ENCODE data around the gene ALOX15.

Gene ALOX15

GRCh38 chr17:4636474-4637100, 4.9 kb downstream of the ALOX15 start:
- no peak for TF ChIP-seq CTCF (IDR thresholded peaks at IDR 0.05; ENCODE audit: insufficient read depth, missing control alignments)
- DNase-seq (ENCODE audit: insufficient read length, low spot score) = no peak
- FAIRE-seq = no peak

- FAIRE-seq = no peak
- DNase-seq (ENCODE audit: insufficient read length, low spot score) = no peak
- TF ChIP-seq CTCF (IDR thresholded peaks at IDR 0.05; ENCODE audit: insufficient read depth, missing control alignments) = no peak
These were observed 5.6 kb downstream of the ALOX15 start for GRCh38 chr17:4635823-4636375.

GRCh38 chr17:4634976-4635375, 6.5 kb downstream of the ALOX15 start:
- no peak for FAIRE-seq
- TF ChIP-seq CTCF (IDR thresholded peaks at IDR 0.05; ENCODE audit: insufficient read depth, missing control alignments) = no peak
- DNase-seq (ENCODE audit: insufficient read length, low spot score) = no peak

- no peak for TF ChIP-seq CTCF (IDR thresholded peaks at IDR 0.05; ENCODE audit: insufficient read depth, missing control alignments)
- DNase-seq (ENCODE audit: insufficient read length, low spot score) (no peak), FAIRE-seq (no peak)
These were observed 7.8 kb downstream of the ALOX15 start for GRCh38 chr17:4633643-4634042.

- no peak for FAIRE-seq
- TF ChIP-seq CTCF (IDR thresholded peaks at IDR 0.05; ENCODE audit: insufficient read depth, missing control alignments) = no peak
These were observed 8.9 kb downstream of the ALOX15 start for GRCh38 chr17:4632581-4632920.

GRCh38 chr17:4631836-4632580, 9.5 kb downstream of the ALOX15 start:
- no peak for TF ChIP-seq CTCF (IDR thresholded peaks at IDR 0.05; ENCODE audit: insufficient read depth, missing control alignments)
- FAIRE-seq = no peak
- DNase-seq (ENCODE audit: insufficient read length, low spot score) = no peak

More at GRCh38 chr17:4632581-4632920, 8.9 kb downstream of the ALOX15 start:
- no peak for DNase-seq (ENCODE audit: insufficient read length, low spot score)

GRCh38 chr17:4631431-4631830, 10.0 kb downstream of the ALOX15 start:
- no peak for TF ChIP-seq CTCF (IDR thresholded peaks at IDR 0.05; ENCODE audit: insufficient read depth, missing control alignments)
- FAIRE-seq (no peak), DNase-seq (ENCODE audit: insufficient read length, low spot score) (no peak)

Data from D721Med (cell line).